Lower leg skin (tissue), 3 donors: Measurements from ENCODE around the gene RARA.

ENCODE experiments used
- POLR2A ChIP-seq, 2 donors: fragments of 450-650 bp; IDR thresholded peaks; one replicate each; pipeline ENCODE4 v1.6.1; 2016 to 2017; ENCODE audit warnings: antibody characterized with exemption in 2 of 2, mild to moderate bottlenecking in 1 of 2, moderate library complexity in 1 of 2
- TF ChIP-seq, protein P1 (sequence below), 3 donors: fragments of 450-650 bp; IDR thresholded peaks; one replicate each; pipeline ENCODE4 v1.5.1; 2016; ENCODE audit warnings: antibody characterized with exemption in 3 of 3, mild to moderate bottlenecking in 3 of 3, moderate library complexity in 2 of 3

DNA sequence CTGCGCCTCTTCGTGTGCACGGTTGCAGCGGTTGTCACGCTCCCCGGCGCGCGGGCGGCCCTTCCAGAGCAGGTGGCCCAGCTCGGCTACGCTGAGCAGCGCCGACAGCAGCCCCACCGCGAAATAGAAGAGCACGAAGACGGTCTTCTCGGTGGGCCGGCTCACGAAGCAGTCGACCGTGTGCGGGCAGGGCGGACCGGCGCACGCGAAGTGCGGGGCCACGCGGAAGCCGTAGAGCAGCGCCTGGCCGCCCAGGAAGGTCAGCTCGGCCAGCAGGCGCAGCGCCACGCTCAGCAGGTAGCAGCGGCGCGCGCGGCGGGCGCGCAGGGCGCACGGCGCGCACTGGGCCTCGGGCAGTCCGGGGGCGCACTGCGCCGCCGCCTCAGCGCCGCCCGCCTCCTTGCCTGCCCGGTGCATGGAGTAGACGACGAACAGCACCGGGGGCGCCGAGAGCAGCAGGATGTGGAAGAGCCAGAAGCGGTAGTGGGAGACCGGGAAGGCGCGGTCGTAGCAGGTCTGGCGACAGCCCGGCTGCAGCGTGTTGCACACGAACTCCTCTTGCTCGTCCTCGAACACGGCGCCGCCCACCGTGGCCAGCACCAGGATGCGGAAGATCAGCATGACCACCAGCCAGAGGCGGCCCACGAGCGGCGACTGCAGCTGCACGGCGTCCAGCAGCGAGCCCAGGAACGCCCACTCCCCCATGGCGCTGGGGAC, 54.3 kb downstream of the RARA start:
- TF ChIP-seq, protein P1, sequence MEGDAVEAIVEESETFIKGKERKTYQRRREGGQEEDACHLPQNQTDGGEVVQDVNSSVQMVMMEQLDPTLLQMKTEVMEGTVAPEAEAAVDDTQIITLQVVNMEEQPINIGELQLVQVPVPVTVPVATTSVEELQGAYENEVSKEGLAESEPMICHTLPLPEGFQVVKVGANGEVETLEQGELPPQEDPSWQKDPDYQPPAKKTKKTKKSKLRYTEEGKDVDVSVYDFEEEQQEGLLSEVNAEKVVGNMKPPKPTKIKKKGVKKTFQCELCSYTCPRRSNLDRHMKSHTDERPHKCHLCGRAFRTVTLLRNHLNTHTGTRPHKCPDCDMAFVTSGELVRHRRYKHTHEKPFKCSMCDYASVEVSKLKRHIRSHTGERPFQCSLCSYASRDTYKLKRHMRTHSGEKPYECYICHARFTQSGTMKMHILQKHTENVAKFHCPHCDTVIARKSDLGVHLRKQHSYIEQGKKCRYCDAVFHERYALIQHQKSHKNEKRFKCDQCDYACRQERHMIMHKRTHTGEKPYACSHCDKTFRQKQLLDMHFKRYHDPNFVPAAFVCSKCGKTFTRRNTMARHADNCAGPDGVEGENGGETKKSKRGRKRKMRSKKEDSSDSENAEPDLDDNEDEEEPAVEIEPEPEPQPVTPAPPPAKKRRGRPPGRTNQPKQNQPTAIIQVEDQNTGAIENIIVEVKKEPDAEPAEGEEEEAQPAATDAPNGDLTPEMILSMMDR (IDR thresholded peaks at IDR 0.05), result no peak
- TF ChIP-seq POLR2A (IDR thresholded peaks at IDR 0.05), result no peak
